Vagina (tissue), 2 donors: ENCODE results near the gene PRRX1. TPM values are rescaled to one million over a fixed set of nuclear protein-coding genes. Genes with fewer than 3 reads are reported as not detected.

Experiments
- DNase-seq, 2 donors: peaks; one replicate each; pipeline ENCODE4 v3.0.0-alpha.2; 2017; ENCODE audit errors: extremely low spot score in 2 of 2
- H3K27ac ChIP-seq: fragments of 200-600 bp; sonication (generic); one replicate; pipeline ENCODE4 v1.5.1; 2019
- H3K27me3 ChIP-seq: fragments of 200-600 bp; sonication (generic); one replicate; pipeline ENCODE4 v1.5.1; 2019
- H3K36me3 ChIP-seq, 2 donors: fragments of 200-600 bp; sonication (generic); one replicate each; pipeline ENCODE4 v1.5.1; 2017 to 2019
- H3K4me1 ChIP-seq: fragments of 200-600 bp; sonication (generic); one replicate; pipeline ENCODE4 v1.5.1; 2019
- H3K4me3 ChIP-seq, 2 donors: fragments of 200-600 bp; sonication (generic); 1 replicate in 1 of 2; 2 replicates in 1 of 2; pipeline ENCODE4 v1.5.1; 2016 to 2019
- H3K9me3 ChIP-seq: fragments of 200-600 bp; sonication (generic); one replicate; pipeline ENCODE4 v1.5.1; 2019
- POLR2A ChIP-seq, 2 donors: fragments of 450-650 bp; IDR thresholded peaks; one replicate each; pipeline ENCODE4 v1.6.1; 2017; ENCODE audit warnings: antibody characterized with exemption in 2 of 2, mild to moderate bottlenecking in 2 of 2, moderate library complexity in 2 of 2
- POLR2AphosphoS5 ChIP-seq, 2 donors: sonication (generic); formaldehyde crosslinking; IDR thresholded peaks; one replicate each; pipeline ENCODE4 v1.9.0; 2017; ENCODE audit warnings: antibody characterized with exemption in 2 of 2, mild to moderate bottlenecking in 2 of 2, low read depth in 1 of 2; ENCODE audit not compliant: insufficient read depth in 1 of 2
- intact Hi-C: fragments of 100-400 bp; cut with DNase I; formaldehyde crosslinking; loops from one replicate; pipeline ENCODE4 v1.15.1; 2023
- total RNA-seq: library from RNA; depleted of rRNA; stranded (reverse); fragments of >200 nt; gene quantifications from one replicate; pipeline ENCODE4 v1.2.3, GENCODE V29; 2016
- TF ChIP-seq, protein P1 (sequence below), 3 experiments: fragments of 450-650 bp in 2 of 3; fragments of 200-600 bp in 1 of 3; sonication (generic) in 1 of 3; IDR thresholded peaks; one replicate each; pipeline ENCODE4 v1.5.1; 2017 to 2019; ENCODE audit warnings: antibody characterized with exemption in 3 of 3, mild to moderate bottlenecking in 2 of 3, moderate library complexity in 2 of 3

PRRX1 gene
- total RNA-seq, 1 donor from 2014 or later: 108 TPM

DNA sequence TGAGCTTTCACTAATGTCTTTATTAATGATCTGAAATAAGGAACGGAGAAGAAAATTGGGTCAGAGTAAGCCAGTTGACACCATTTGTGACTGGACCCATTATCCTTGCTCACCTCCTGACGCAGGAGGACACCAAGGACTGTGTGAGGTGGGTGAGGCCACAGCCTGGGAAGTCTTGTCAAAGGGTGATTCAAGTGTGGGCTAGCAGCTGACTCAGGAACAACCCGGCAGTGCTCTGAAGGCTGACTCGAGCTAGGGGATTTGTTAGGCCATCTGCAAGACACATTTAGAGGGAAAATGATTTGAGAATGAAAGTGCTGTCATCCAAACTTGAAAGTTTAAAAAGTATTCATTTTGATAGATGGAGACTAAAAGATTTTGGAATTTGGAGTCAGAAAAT, 21.2 kb downstream of the PRRX1 start:
- TF ChIP-seq, protein P1, sequence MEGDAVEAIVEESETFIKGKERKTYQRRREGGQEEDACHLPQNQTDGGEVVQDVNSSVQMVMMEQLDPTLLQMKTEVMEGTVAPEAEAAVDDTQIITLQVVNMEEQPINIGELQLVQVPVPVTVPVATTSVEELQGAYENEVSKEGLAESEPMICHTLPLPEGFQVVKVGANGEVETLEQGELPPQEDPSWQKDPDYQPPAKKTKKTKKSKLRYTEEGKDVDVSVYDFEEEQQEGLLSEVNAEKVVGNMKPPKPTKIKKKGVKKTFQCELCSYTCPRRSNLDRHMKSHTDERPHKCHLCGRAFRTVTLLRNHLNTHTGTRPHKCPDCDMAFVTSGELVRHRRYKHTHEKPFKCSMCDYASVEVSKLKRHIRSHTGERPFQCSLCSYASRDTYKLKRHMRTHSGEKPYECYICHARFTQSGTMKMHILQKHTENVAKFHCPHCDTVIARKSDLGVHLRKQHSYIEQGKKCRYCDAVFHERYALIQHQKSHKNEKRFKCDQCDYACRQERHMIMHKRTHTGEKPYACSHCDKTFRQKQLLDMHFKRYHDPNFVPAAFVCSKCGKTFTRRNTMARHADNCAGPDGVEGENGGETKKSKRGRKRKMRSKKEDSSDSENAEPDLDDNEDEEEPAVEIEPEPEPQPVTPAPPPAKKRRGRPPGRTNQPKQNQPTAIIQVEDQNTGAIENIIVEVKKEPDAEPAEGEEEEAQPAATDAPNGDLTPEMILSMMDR (IDR thresholded peaks at IDR 0.05): no peak
- TF ChIP-seq POLR2A (IDR thresholded peaks at IDR 0.05) (no peak), POLR2AphosphoS5 (IDR thresholded peaks at IDR 0.05; ENCODE audit: insufficient read depth in 1 of 2, low read depth in 1 of 2) (peak in 1 of 2 donors; percentile 11)
- no peak for DNase-seq
- peak overlapping the region; percentile 70 for H3K27ac ChIP-seq
- no peaks in the 10 kb centered on the region for H3K9me3 ChIP-seq
- peaks cover 76% of the 10 kb centered on the region for H3K4me1 ChIP-seq
- no peaks in the 10 kb centered on the region for H3K27me3 ChIP-seq
- H3K4me3 ChIP-seq: no peak overlapping the region
- H3K36me3 ChIP-seq: no peaks in the 10 kb centered on the region
- intact Hi-C loops: no loop called here

DNA sequence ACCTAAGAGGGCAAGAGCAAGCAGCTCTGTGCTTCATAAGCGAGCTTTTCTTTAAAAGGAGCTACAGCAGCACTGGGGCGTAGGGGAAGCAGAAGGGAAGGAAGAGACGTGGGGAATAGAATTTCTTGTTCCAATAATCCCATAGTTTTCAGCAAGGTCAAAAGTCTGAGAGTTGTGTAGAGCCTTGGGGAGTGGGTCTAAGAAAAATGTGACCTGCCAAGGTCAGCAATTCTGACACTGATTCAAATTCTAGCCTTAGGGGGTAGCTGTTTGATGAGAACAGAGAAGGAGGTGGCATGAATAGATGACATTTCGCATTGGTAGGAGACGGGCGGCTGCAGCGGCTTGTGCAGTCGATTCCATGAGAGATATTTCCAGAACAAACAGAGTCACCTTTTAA, 22.4 kb downstream of the PRRX1 start:
- Histone ChIP-seq H3K4me3 (peak overlapping the region; percentile 2 to 7), H3K9me3 (no peaks in the 10 kb centered on the region)

DNA sequence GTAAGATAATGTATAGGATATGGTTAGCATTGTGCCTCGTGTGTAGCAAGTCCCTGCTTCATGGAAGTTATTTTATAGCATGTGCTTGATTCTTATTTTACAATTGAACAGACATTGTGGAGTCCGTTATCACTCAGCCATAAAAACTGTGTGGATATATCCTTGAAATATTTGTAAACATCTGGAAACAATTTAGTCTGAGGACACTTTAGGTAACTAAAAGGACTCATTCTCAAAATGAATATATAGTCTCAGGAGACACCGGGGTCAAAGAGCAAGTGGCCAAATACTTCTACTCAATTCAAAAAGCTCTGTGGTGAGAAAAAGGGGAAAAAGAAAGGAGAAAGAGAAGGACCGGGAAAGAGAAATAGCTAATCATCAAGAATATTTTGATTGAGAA, 23.7 kb downstream of the PRRX1 start:
- H3K27me3 ChIP-seq: no peaks in the 10 kb centered on the region
- no peak for DNase-seq
- no peaks in the 10 kb centered on the region for H3K36me3 ChIP-seq
- no peaks in the 10 kb centered on the region for H3K9me3 ChIP-seq
- intact Hi-C loops: no loop called here
- H3K27ac ChIP-seq: peak overlapping the region; percentile 70
- peaks cover 78% of the 10 kb centered on the region for H3K4me1 ChIP-seq
- H3K4me3 ChIP-seq: no peak overlapping the region
- TF ChIP-seq POLR2A (IDR thresholded peaks at IDR 0.05) (no peak), POLR2AphosphoS5 (IDR thresholded peaks at IDR 0.05; ENCODE audit: insufficient read depth in 1 of 2, low read depth in 1 of 2) (no peak)
- TF ChIP-seq, protein P1 (IDR thresholded peaks at IDR 0.05): no peak

More for the DNA sequence above, 22.4 kb downstream of the PRRX1 start:
- no peak for DNase-seq
- H3K4me1 ChIP-seq: peaks cover 73% of the 10 kb centered on the region
- no peaks in the 10 kb centered on the region for H3K27me3 ChIP-seq
- TF ChIP-seq POLR2AphosphoS5 (IDR thresholded peaks at IDR 0.05; ENCODE audit: insufficient read depth in 1 of 2, low read depth in 1 of 2): no peak
- TF ChIP-seq, protein P1 (IDR thresholded peaks at IDR 0.05): no peak
- no peak for TF ChIP-seq POLR2A (IDR thresholded peaks at IDR 0.05)
- no peaks in the 10 kb centered on the region for H3K36me3 ChIP-seq
- peak overlapping the region; percentile 70 for H3K27ac ChIP-seq
- intact Hi-C loops: no loop called here

DNA sequence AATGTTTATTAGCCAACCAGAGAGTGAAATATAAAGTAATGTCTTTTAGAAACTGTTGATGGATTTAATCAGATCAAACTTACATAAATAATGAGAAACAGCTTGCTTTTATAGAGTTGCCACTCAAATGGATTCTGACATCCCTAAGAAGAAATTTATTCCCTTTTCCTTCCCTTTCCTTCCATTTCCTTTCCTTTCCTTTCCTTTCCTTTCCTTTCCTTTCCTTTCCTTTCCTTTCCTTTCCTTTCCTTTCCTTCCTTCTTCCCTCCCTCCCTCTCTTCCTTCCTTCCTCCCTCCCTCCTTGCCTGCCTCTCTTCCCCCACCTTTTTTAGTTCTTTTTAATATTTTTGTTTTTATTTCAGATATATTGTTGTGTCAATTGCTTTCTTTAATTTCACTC, 27.3 kb downstream of the PRRX1 start:
- DNase-seq: no peak
- Histone ChIP-seq H3K4me1 (peaks cover 85% of the 10 kb centered on the region), H3K27me3 (no peaks in the 10 kb centered on the region), H3K4me3 (no peak overlapping the region), H3K36me3 (no peaks in the 10 kb centered on the region), H3K9me3 (no peaks in the 10 kb centered on the region), H3K27ac (peak overlapping the region; percentile 59)
- TF ChIP-seq POLR2AphosphoS5 (IDR thresholded peaks at IDR 0.05; ENCODE audit: insufficient read depth in 1 of 2, low read depth in 1 of 2) (no peak), POLR2A (IDR thresholded peaks at IDR 0.05) (no peak)
- TF ChIP-seq, protein P1 (IDR thresholded peaks at IDR 0.05): no peak
- intact Hi-C loops: no loop called here

DNA sequence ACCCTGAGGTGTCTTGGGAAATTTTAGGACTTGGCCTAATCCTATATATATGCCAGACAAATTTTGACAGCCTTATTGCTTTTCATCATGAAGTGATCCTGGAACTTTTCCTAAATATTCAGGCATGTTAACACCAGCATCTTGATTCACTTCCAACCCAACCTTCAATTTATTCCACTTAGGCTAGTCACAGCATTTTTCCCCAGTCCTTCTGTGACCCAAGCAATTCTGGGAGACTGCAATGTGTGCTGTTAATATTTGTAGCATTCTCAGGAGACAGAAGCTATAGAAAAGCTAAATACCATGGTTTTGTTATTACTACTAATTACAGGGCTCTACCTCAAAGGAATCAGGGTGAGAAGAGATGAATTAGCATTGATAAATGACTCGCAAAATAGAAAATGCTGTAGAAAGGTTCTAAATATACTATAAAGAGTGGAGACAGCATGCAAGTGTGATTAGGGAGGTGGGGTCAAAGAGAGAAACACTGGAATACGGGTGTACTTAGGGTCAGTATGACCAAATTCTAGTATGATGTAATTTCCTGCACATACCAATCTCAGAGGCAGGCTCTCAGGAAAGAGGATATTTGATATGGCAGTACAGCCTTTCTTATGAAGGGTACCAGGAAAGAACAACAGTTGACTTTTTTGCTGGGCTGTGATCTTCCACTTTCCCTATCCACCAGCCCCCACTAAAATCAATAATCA, 29.1 kb downstream of the PRRX1 start:
- no peaks in the 10 kb centered on the region for H3K36me3 ChIP-seq
- no peaks in the 10 kb centered on the region for H3K27me3 ChIP-seq
- peak overlapping the region; percentile 59 for H3K27ac ChIP-seq
- peaks cover 90% of the 10 kb centered on the region for H3K4me1 ChIP-seq
- intact Hi-C loops: no loop called here
- TF ChIP-seq, protein P1 (IDR thresholded peaks at IDR 0.05): no peak
- TF ChIP-seq POLR2AphosphoS5 (IDR thresholded peaks at IDR 0.05; ENCODE audit: insufficient read depth in 1 of 2, low read depth in 1 of 2) (no peak), POLR2A (IDR thresholded peaks at IDR 0.05) (no peak)
- DNase-seq: no peak
- no peaks in the 10 kb centered on the region for H3K9me3 ChIP-seq
- H3K4me3 ChIP-seq: no peak overlapping the region
